ENCODE data around the gene COX6A1. TPM values are rescaled to one million over a fixed set of nuclear protein-coding genes. Genes with fewer than 3 reads are reported as not detected.

Gene COX6A1
- total RNA-seq, 6 experiments from 2014 or later, result 356 to 391 (median 373) TPM

GRCh38 chr12:120453977-120454376 lies 16.1 kb downstream of the COX6A1 start:
- Mint-ChIP-seq H3K4me3 (no peak overlapping the region), H3K27me3 (ENCODE audit: insufficient read depth) (peaks cover 5% of the 10 kb centered on the region; the same call in 1 of the 2 replicates), H3K4me1 (ENCODE audit: low read depth) (peaks cover 8% of the 10 kb centered on the region; the same call in 1 of the 2 replicates), H3K27ac (no peak overlapping the region), H3K9me3 (no peaks in the 10 kb centered on the region), H3K36me3 (ENCODE audit: low read depth) (peaks cover 18% of the 10 kb centered on the region)
- TF ChIP-seq CTCF (IDR thresholded peaks at IDR 0.05), result peak; percentile 77
- no peak for DNase-seq

GRCh38 chr12:120455302-120455701 lies 17.4 kb downstream of the COX6A1 start:
- no peaks in the 10 kb centered on the region for H3K9me3 Mint-ChIP-seq
- no peak for TF ChIP-seq CTCF (IDR thresholded peaks at IDR 0.05)
- peaks cover 6% of the 10 kb centered on the region; the same call in 1 of the 2 replicates for H3K27me3 Mint-ChIP-seq (ENCODE audit: insufficient read depth)
- H3K4me1 Mint-ChIP-seq (ENCODE audit: low read depth), result peaks cover 8% of the 10 kb centered on the region; the same call in 1 of the 2 replicates
- H3K27ac Mint-ChIP-seq, result no peak overlapping the region
- no peak overlapping the region for H3K4me3 Mint-ChIP-seq
- DNase-seq, result no peak
- peaks cover 19% of the 10 kb centered on the region for H3K36me3 Mint-ChIP-seq (ENCODE audit: low read depth)

- Mint-ChIP-seq H3K27ac (no peak overlapping the region), H3K9me3 (no peaks in the 10 kb centered on the region), H3K4me1 (ENCODE audit: low read depth) (peaks cover 8% of the 10 kb centered on the region; the same call in 1 of the 2 replicates), H3K27me3 (ENCODE audit: insufficient read depth) (peaks cover 6% of the 10 kb centered on the region; the same call in 1 of the 2 replicates), H3K36me3 (ENCODE audit: low read depth) (peaks cover 30% of the 10 kb centered on the region), H3K4me3 (no peak overlapping the region)
- no peak for DNase-seq
- peak; percentile 63 for TF ChIP-seq CTCF (IDR thresholded peaks at IDR 0.05)
These were observed 19.2 kb downstream of the COX6A1 start for GRCh38 chr12:120457133-120457532.

DNA sequence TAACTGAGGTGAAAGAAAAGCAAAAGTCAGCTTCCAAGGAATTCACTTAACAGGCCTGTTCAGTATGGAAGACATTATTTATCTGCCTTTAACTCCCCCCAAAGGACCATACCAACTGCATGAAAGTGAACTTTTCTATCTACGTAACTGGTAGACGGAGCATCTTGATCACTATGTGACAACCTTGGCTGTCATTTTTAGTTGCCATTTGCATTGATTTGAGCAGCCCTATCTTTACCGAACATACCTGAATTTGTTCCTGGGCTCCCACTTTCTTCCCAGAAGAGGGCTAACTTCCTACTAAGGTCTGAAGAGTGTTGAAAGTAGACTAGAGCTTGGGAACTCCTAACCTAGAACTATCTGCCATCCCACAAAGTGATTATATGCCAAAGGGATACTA lies 22.2 kb downstream of the COX6A1 start:
- H3K4me3 Mint-ChIP-seq, result no peak overlapping the region
- H3K27ac Mint-ChIP-seq, result no peak overlapping the region
- TF ChIP-seq CTCF (IDR thresholded peaks at IDR 0.05), result no peak
- DNase-seq, result no peak
- peaks cover 8% of the 10 kb centered on the region; the same call in 1 of the 2 replicates for H3K4me1 Mint-ChIP-seq (ENCODE audit: low read depth)
- H3K9me3 Mint-ChIP-seq, result no peaks in the 10 kb centered on the region
- H3K36me3 Mint-ChIP-seq (ENCODE audit: low read depth), result peaks cover 46% of the 10 kb centered on the region
- peaks cover 6% of the 10 kb centered on the region; the same call in 1 of the 2 replicates for H3K27me3 Mint-ChIP-seq (ENCODE audit: insufficient read depth)

- Mint-ChIP-seq H3K4me3 (no peak overlapping the region), H3K27me3 (ENCODE audit: insufficient read depth) (peaks cover 5% of the 10 kb centered on the region; the same call in 1 of the 2 replicates), H3K9me3 (no peaks in the 10 kb centered on the region), H3K4me1 (ENCODE audit: low read depth) (peaks cover 19% of the 10 kb centered on the region), H3K36me3 (ENCODE audit: low read depth) (peaks cover 46% of the 10 kb centered on the region), H3K27ac (no peak overlapping the region)
- no peak for TF ChIP-seq CTCF (IDR thresholded peaks at IDR 0.05)
- DNase-seq, result no peak
These were observed 24.3 kb downstream of the COX6A1 start for GRCh38 chr12:120462099-120462640.

All from HFFc6 (cell line).